NCI-H2196 (cell line): ENCODE results near the gene GJC2.

ENCODE experiments used
- DNase-seq: peaks from one replicate; lab custom pipeline; 2025; ENCODE audit not compliant: unreplicated experiment; lab: John Stamatoyannopoulos, UW

Gene GJC2

DNA sequence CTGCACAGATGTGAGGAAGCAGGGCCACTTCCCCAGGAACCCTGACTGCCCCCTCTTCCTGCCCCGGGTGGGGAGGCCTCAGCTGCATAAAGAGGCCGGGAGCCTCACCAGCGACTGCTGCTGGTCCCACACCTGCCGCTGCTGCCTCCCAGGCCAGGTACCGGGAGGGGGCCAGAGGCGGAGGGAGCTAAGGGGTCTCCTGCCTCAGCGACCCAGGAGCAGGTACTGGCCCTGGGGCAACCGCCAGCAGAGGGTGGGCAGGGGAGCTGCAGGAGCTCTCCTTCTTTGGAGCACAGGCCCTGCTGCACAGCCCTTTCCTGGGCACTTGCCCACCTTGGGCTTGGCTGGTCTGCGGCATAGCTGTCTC lies 6.8 kb downstream of the GJC2 start:
- DNase-seq: no peak

DNA sequence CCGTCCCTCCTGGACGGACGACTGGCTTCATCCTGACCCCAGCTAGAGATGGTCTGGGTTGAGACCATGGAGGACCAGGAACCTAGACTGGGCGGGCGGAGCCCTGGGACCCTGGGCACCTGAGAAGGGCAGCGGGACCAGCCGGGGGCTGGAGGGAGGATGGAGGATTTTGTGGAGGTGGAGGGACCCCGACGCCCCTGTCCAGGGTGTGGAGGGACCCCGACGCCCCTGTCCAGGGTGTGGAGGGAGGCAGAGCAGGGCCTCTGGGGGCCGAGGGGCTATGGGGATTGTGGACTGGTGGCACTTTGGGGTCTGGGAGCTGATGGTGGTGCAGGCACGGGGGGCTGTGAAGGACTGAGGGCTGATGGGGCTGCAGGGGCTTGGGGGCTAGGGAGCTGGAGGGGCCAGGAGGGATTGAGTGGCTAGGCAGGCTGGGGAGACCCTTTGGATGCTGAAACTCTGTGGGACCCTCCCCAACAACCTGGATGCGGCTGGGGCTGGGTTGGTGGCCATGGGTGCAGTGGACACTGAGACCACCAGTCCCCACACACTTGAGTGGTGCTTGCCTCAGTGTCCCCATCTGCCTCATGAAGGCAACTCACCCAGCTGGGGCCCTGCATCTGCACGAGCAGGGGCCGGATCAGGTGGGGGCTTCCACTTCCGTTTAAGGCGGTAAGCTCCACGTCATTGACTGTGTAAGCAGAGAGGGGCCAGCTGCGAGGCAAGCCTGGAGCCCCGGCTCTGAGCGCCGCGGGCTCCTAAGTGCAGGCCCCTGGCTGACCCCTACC lies 7.4 kb downstream of the GJC2 start:
- no peak for DNase-seq

DNA sequence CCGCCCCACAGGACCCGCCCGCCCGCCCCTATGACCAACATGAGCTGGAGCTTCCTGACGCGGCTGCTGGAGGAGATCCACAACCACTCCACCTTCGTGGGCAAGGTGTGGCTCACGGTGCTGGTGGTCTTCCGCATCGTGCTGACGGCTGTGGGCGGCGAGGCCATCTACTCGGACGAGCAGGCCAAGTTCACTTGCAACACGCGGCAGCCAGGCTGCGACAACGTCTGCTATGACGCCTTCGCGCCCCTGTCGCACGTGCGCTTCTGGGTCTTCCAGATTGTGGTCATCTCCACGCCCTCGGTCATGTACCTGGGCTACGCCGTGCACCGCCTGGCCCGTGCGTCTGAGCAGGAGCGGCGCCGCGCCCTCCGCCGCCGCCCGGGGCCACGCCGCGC lies 8.0 kb downstream of the GJC2 start:
- DNase-seq: no peak

DNA sequence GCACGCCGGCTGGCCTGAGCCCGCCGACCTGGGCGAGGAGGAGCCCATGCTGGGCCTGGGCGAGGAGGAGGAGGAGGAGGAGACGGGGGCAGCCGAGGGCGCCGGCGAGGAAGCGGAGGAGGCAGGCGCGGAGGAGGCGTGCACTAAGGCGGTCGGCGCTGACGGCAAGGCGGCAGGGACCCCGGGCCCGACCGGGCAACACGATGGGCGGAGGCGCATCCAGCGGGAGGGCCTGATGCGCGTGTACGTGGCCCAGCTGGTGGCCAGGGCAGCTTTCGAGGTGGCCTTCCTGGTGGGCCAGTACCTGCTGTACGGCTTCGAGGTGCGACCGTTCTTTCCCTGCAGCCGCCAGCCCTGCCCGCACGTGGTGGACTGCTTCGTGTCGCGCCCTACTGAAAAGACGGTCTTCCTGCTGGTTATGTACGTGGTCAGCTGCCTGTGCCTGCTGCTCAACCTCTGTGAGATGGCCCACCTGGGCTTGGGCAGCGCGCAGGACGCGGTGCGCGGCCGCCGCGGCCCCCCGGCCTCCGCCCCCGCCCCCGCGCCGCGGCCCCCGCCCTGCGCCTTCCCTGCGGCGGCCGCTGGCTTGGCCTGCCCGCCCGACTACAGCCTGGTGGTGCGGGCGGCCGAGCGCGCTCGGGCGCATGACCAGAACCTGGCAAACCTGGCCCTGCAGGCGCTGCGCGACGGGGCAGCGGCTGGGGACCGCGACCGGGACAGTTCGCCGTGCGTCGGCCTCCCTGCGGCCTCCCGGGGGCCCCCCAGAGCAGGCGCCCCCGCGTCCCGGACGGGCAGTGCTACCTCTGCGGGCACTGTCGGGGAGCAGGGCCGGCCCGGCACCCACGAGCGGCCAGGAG lies 8.6 kb downstream of the GJC2 start:
- DNase-seq: no peak

DNA sequence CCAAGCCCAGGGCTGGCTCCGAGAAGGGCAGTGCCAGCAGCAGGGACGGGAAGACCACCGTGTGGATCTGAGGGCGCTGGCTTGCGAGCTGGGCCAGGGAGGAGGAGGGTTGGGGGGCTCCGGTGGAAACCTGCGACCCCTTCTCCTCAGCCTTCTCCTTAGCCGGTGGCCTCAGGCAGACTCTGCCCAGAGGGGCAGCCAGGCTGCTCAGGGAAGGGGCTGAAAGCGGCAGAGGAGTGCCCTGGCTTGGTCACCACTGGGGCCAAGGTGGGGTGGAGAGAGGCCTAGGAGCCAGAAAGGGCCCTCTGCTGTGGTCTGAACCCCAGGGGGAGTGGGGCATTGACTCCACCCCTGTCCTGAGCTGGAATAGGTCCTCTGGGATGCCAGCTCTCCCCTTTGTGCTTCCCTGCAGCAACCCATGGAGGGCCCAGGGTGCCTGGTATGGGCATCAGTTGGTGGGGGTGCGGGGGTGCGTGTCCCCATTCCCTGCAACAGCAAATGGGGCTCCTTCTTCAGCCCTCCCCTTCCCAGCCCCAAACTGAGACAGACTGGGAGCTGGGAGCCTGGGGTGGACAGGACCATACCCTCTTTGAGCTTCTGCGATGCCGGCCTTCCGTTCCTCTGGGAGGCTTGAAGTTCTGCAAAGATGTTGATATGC lies 9.4 kb downstream of the GJC2 start:
- DNase-seq: no peak

- DNase-seq: no peak
Measured at GRCh38 chr1:228160201-228160761, 10.6 kb downstream of the GJC2 start.

- no peak for DNase-seq
Measured at GRCh38 chr1:228161362-228161761, 11.6 kb downstream of the GJC2 start.

- DNase-seq: no peak
Measured at GRCh38 chr1:228161866-228162265, 12.1 kb downstream of the GJC2 start.

- DNase-seq: no peak
Measured at GRCh38 chr1:228162286-228163006, 12.7 kb downstream of the GJC2 start.

- no peak for DNase-seq
Measured at GRCh38 chr1:228163007-228163753, 13.4 kb downstream of the GJC2 start.

- DNase-seq: no peak
Measured at GRCh38 chr1:228163776-228164519, 14.2 kb downstream of the GJC2 start.

DNA sequence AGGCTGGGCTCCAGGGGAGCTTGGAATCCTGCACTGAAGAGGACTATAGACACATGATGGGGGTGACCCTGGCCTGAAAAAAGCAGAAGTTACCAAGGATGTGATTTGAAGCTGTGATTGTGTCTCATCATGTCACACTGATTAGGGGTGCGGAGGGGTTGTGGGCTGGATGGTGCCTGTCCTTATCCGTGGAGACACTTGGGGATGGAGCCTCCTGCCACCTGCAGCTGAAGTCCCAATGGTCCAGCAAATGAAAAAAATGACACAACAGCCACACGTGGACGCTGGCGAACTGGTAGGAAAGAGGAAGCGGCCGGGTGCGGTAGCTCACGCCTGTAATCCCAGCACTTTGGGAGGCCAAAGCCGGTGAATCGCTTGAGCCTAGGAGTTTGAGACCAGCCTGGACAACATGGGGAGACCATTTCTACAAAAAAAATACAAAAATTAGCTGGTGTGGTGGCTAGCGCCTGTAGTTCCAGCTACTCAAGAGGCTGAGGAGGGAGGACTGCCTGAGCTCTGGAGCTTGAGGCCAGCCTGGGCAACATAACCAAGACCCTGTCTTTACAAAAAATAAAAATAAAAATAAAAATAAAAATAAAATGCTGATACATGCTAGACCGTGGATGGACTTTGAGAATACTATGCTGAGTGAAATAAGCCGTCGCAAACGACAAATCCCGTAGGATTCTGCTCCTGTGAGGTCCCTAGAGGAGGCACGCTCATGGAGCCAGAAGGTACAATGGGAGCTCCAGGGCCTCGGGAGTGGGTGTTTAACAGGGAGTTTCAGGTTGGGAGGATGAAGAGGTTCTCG lies 15.0 kb downstream of the GJC2 start:
- DNase-seq: no peak

DNA sequence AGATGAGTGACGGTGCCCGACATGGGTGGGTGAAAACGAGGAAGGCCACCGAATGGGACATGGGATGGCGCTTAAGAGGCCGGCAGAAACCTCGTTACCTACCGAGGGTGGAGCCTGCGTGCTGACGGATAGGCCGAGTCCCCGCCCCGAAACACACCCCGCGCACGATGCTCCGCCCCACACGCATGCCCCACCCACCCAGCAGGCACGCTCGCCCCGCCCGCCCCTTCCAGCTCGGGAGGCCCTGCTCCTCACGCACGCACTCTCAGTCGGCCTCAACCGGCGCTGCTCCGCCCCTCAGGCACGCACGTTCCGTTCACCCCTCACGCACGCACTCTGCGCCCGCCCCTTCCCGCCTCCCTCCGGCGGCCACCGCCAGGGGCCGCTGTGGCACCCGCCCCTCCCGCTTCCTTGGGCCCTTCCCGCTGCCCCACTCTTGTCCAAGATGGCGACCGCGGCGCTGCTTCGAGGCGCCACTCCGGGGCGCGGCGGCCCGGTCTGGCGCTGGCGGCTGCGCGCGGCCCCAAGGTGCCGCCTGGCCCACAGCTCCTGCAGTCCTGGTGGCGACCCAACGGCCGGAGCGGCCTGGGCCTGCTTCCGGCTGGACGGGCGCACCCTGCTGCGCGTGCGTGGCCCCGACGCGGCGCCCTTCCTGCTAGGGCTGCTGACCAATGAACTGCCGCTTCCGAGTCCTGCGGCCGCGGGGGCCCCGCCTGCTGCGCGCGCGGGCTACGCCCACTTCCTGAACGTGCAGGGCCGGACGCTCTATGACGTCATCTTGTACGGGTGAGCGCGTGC lies 15.8 kb downstream of the GJC2 start, which contains the start of gene IBA57:
TSS of gene IBA57 (plus strand) at position 433 of the 798 bp plus-strand sequence. CDS start at position 446, 13 bp downstream.
- DNase-seq: peak; percentile 98

DNA sequence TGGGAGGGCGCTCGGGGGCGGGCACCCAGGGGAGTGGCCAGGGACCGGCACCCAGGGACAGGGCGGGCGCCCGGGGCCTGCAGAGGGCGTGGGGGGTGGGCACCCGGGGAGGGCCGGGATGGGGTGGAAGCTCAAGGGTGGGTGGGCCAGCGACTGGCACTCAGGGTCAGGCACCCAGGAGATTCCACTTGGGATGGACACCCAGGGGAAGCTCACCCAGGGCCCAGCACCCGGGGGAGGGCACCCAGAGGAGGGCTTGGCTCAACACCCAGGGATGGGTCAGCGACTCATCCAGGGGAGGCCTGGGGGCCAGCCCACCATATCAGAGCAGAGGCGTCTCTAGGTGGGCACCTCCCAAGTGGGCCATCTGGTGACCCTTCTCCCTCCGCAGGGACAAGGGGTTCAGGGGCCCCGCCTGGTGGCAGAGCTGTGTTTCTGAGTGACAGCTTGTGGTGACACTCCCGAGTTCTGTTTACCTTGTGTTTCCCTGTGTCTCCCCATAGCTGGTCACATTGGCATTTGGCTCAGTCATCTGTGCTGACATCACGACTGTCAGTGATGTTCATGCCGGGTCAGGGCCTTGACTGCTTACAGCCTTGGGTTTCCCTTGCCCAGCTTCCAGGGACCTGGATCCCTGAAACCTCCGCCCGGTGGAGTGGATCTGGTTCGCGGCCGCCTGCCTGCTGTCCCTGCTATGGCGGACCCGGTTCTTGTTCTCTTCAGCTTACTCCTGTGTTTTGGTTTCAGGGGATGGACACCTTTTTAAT lies 16.6 kb downstream of the GJC2 start:
- DNase-seq: peak; percentile 66

- no peak for DNase-seq
Measured at GRCh38 chr1:228168563-228169270, 19.0 kb downstream of the GJC2 start.

GRCh38 chr1:228169345-228169744 lies 19.6 kb downstream of the GJC2 start:
- DNase-seq: no peak
